Lung (tissue), 12 donors: ENCODE measurements around the gene MYOM1. TPM values are rescaled to one million over a fixed set of nuclear protein-coding genes. Genes with fewer than 3 reads are reported as not detected.

Experiments
- ATAC-seq: fragments of 200-7000 bp; cut with Tn5 transposase; one replicate; pipeline ENCODE4 v1.9.1; 2020; ENCODE audit warnings: moderate number of reproducible peaks; ENCODE audit not compliant: insufficient read depth, low FRiP score
- DNase-seq, 3 donors: peaks; one replicate each; pipeline ENCODE4 v3.0.0-alpha.2; 2013 to 2017
- H3K27ac ChIP-seq, 2 donors: one replicate each; pipeline ENCODE4 v1.5.1; 2013; ENCODE audit warnings: mild to moderate bottlenecking in 2 of 2, moderate library complexity in 2 of 2, control low read depth in 1 of 2, inconsistent platforms in 1 of 2, low read depth in 1 of 2, low read length in 1 of 2
- H3K27me3 ChIP-seq, 3 donors: one replicate each; pipeline ENCODE4 v1.5.1; 2013; ENCODE audit warnings: low read length in 2 of 3; ENCODE audit not compliant: control insufficient read depth in 3 of 3, insufficient read depth in 3 of 3
- H3K36me3 ChIP-seq, 4 donors: one replicate each; pipeline ENCODE4 v1.5.1; 2013; ENCODE audit warnings: low read length in 4 of 4, mild to moderate bottlenecking in 1 of 4, moderate library complexity in 1 of 4; ENCODE audit not compliant: control insufficient read depth in 4 of 4, insufficient read depth in 4 of 4
- H3K4me1 ChIP-seq, 5 donors: one replicate each; pipeline ENCODE4 v1.5.1; 2013; ENCODE audit warnings: low read length in 5 of 5, mild to moderate bottlenecking in 2 of 5, moderate library complexity in 1 of 5; ENCODE audit not compliant: control insufficient read depth in 5 of 5, insufficient read depth in 5 of 5
- H3K4me3 ChIP-seq: one replicate; pipeline ENCODE4 v1.5.1; 2013; ENCODE audit warnings: mild to moderate bottlenecking, control low read depth, moderate library complexity
- H3K9ac ChIP-seq, 2 donors: one replicate each; pipeline ENCODE4 v1.5.1; 2013; ENCODE audit warnings: low read length in 2 of 2, control low read depth in 1 of 2; ENCODE audit not compliant: insufficient read depth in 1 of 2
- H3K9me3 ChIP-seq, 4 donors: one replicate each; pipeline ENCODE4 v1.5.1; 2013; ENCODE audit warnings: low read length in 3 of 4, mild to moderate bottlenecking in 1 of 4, moderate library complexity in 1 of 4; ENCODE audit not compliant: control insufficient read depth in 4 of 4, insufficient read depth in 3 of 4
- CTCF ChIP-seq: IDR thresholded peaks from 2 replicates; pipeline ENCODE4 v1.5.1; 2012; ENCODE audit warnings: mild to moderate bottlenecking; ENCODE audit errors: control extremely low read depth, extremely low read depth
- WGBS, 2 donors: extraction: QIAGEN DNeasy Blood & Tissue Kit; methylation state at CpG; one replicate each; pipeline ENCODE4 v1.1.7; 2013; 5-methylcytosine and 5-hydroxymethylcytosine counted together
- polyA plus RNA-seq, 2 donors: library from polyadenylated mRNA; stranded (reverse); fragments of 200-250 nt; gene quantifications; one replicate each; pipeline ENCODE4 v1.2.1, GENCODE V29; 2013
- total RNA-seq, 2 donors: library from RNA; depleted of rRNA in 1 of 2; stranded (reverse); fragments of >200 nt in 1 of 2; gene quantifications; one replicate each; pipeline ENCODE4 v1.2.1, GENCODE V29; 2014 to 2021
- donor health status: control.
- donor health status: control.
- donor health status: Bipolar disorder and iron deficiency.
- donor health status: healthy.
- donor health status: DM: yes; HTN: yes; CAD: no.

Gene MYOM1
- total and polyA plus RNA-seq, 4 donors, result 0.61 to 4.6 (median 1.3) TPM

DNA sequence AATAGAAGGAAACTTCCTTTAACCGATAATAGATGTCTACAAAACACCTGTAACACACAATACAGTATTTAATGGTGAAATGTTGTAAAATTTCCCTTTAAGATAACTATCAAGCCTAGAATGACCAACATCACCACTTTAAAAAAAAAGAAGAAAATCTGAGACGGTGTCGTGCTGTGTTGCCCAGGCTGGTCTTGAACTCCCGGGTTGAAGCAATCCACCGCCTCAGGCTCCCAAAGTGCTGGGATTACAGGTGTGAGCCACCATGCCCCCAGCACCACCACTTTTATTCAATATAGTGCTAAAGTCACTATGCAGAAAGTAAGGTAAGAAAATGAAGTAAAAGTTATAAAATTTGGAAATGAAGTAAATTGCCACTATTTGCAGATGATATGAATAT is 96.9 kb downstream of the MYOM1 start:
- no peak for TF ChIP-seq CTCF
- Histone ChIP-seq H3K4me1 (peaks cover 0 to 4% (median 0%) of the 10 kb centered on the region in 5 donors), H3K36me3 (peaks cover 0 to 17% (median 0%) of the 10 kb centered on the region in 4 donors), H3K27me3 (no peaks in the 10 kb centered on the region), H3K9me3 (peaks cover 0 to 2% (median 0%) of the 10 kb centered on the region in 4 donors), H3K27ac (no peak overlapping the region), H3K9ac (no peak overlapping the region), H3K4me3 (no peak overlapping the region)
- DNase-seq, result no peak
- no peak for ATAC-seq
- WGBS, 2 donors, result 96 to 98% methylated on average over 5 of the region's 5 CpGs

DNA sequence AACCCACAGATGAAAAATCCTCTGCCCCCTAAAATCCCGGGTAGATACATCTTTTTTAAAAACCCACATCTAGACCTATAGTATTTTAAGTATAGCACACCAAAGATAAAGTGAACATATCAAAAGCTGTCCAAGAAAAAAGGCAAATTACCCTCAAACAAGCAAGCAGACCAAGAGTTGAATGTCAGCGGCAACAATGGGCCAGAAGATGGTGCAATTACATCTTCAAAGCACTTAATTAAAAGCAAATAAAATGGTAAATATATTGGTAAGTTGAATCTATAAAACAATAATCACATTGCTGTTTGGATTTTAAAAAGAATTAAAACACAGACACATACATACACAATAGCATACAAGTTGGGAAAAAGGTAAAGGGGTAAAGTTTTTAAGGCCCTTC is 98.5 kb downstream of the MYOM1 start:
- ATAC-seq (no peak), DNase-seq (no peak)
- Histone ChIP-seq H3K4me1 (peaks cover 0 to 4% (median 0%) of the 10 kb centered on the region in 5 donors), H3K36me3 (peaks cover 0 to 15% (median 0%) of the 10 kb centered on the region in 4 donors), H3K27ac (no peak overlapping the region), H3K9ac (no peak overlapping the region), H3K9me3 (peaks cover 0 to 2% (median 0%) of the 10 kb centered on the region in 4 donors), H3K27me3 (no peaks in the 10 kb centered on the region), H3K4me3 (no peak overlapping the region)
- WGBS, 2 donors, result 71 to 73% methylated on average over 2 of the region's 2 CpGs
- no peak for TF ChIP-seq CTCF

DNA sequence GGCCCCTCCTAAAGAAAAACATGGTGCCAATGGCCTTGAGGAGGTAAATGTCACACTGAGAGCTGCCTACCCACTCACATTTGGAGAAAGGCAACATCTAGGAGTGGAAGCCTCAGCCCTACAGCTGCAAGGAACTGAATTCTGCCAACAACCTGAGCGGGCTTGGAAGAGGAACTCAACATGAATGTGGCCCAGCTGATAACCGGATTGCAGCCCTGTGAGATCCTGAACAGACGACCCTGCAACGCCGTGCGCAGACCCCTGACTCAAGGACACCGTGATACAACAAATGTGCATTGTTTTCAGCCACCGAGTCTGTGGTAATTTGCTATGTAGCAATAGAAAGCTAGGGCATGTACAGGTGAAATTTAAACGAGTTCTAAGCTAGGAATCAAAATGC is 99.4 kb downstream of the MYOM1 start:
- no peak for TF ChIP-seq CTCF

More for the DNA sequence above, 99.4 kb downstream of the MYOM1 start:
- peak overlapping the region; percentile 36 to 89 for H3K27ac ChIP-seq
- peaks cover 0 to 17% (median 0%) of the 10 kb centered on the region in 4 donors for H3K36me3 ChIP-seq
- no peak overlapping the region for H3K9ac ChIP-seq
- ATAC-seq (no peak), DNase-seq (no peak)
- peaks cover 0 to 2% (median 0%) of the 10 kb centered on the region in 4 donors for H3K9me3 ChIP-seq
- no peaks in the 10 kb centered on the region for H3K27me3 ChIP-seq
- H3K4me3 ChIP-seq, result no peak overlapping the region
- H3K4me1 ChIP-seq, result peaks cover 0 to 4% (median 0%) of the 10 kb centered on the region in 5 donors
- WGBS, 2 donors, result 32 to 56% methylated on average over 9 of the region's 9 CpGs
